Measurements from ENCODE around the gene BATF2. TPM values are rescaled to one million over a fixed set of nuclear protein-coding genes. Genes with fewer than 3 reads are reported as not detected.
A peak's percentile ranks its signal among the peaks of the same experiment; 100 is the strongest.

Gene BATF2
- total and polyA plus RNA-seq, 11 donors, result 0.87 to 33.4 (median 1.6) TPM

DNA sequence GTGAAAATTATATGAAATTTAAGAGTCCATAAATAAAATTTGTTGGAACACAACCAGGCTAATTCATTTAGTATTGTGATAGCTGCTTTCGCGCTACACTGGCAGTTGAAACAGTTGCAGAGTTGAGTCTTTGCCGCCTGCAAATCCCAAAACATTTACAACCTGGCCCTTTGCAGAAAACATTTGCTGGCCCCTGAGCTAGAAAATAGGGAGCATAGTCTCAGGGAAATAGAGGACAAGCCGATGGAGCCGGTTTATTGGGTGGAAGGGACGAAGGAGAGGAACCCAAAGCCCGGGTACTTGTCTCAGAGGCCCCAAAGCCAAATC is 43.7 kb upstream of the BATF2 start:
- no peaks in the 10 kb centered on the region for H3K27me3 ChIP-seq
- ATAC-seq (no peak), DNase-seq (no peak)
- intact Hi-C loops (cut with DNase I), result loop anchor here in 6 of 10 donors (1.0 to 5.0 kb wide), 5 partner anchors 13 to 70 kb away; partner anchors contain the start of genes CDCA5 (in 5 of the 6), ZFPL1 (in 5 of the 6), SNX15 (in 1 of the 6) and TM7SF2 (in 1 of the 6)
- 15 to 23% (median 18%) methylated on average over 7 of the region's 7 CpGs for WGBS, 4 donors
- H3K9me3 ChIP-seq, result no peaks in the 10 kb centered on the region
- H3K4me1 ChIP-seq, result peaks cover 0 to 37% (median 16%) of the 10 kb centered on the region in 12 donors
- H3K27ac ChIP-seq, result peak overlapping the region; percentile 86 to 98 (median 94)
- peaks cover 0 to 49% (median 38%) of the 10 kb centered on the region in 9 donors for H3K36me3 ChIP-seq
- peak overlapping the region; percentile 63 to 92 (median 78) for H3K4me3 ChIP-seq
- TF ChIP-seq, protein P1, sequence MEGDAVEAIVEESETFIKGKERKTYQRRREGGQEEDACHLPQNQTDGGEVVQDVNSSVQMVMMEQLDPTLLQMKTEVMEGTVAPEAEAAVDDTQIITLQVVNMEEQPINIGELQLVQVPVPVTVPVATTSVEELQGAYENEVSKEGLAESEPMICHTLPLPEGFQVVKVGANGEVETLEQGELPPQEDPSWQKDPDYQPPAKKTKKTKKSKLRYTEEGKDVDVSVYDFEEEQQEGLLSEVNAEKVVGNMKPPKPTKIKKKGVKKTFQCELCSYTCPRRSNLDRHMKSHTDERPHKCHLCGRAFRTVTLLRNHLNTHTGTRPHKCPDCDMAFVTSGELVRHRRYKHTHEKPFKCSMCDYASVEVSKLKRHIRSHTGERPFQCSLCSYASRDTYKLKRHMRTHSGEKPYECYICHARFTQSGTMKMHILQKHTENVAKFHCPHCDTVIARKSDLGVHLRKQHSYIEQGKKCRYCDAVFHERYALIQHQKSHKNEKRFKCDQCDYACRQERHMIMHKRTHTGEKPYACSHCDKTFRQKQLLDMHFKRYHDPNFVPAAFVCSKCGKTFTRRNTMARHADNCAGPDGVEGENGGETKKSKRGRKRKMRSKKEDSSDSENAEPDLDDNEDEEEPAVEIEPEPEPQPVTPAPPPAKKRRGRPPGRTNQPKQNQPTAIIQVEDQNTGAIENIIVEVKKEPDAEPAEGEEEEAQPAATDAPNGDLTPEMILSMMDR (IDR thresholded peaks at IDR 0.05), result no peak
- TF ChIP-seq POLR2A (IDR thresholded peaks at IDR 0.05), result no peak

DNA sequence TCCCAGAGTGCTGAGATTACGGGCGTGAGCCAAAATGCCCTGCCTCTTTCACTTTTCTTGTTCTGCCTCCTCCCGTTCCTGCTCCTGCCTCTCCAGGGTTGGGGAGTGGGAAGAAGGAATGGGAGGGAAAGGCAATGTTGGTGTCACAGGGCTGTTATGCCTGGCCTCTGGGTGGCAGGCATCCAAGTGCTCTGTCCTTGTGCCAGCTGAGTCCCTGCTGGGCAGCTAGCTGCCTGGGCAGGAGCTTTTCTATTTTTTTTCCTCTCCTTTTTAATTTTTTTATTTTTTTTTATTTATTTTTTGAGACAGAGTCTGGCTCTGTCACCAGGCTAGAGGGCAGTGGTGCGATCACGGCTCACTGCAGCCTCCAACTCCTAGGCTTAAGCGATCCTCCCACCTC is 40.2 kb upstream of the BATF2 start:
- H3K4me1 ChIP-seq, result peaks cover 0 to 20% (median 8%) of the 10 kb centered on the region in 12 donors
- H3K9me3 ChIP-seq, result no peaks in the 10 kb centered on the region
- WGBS, 4 donors, result 68 to 77% (median 72%) methylated on average over 6 of the region's 6 CpGs
- peak overlapping the region in 2 of 12 donors; percentile 13 to 38 for H3K27ac ChIP-seq
- ATAC-seq, result no peak
- H3K4me3 ChIP-seq, result no peak overlapping the region
- no peaks in the 10 kb centered on the region for H3K27me3 ChIP-seq
- peaks cover 0 to 75% (median 67%) of the 10 kb centered on the region in 9 donors for H3K36me3 ChIP-seq
- peak in 4 of 5 donors; percentile 54 to 74 (median 72) for DNase-seq
- intact Hi-C loops (cut with DNase I), result no loop called here
- no peak for TF ChIP-seq POLR2A (IDR thresholded peaks at IDR 0.05)
- TF ChIP-seq, protein P1 (IDR thresholded peaks at IDR 0.05), result no peak

DNA sequence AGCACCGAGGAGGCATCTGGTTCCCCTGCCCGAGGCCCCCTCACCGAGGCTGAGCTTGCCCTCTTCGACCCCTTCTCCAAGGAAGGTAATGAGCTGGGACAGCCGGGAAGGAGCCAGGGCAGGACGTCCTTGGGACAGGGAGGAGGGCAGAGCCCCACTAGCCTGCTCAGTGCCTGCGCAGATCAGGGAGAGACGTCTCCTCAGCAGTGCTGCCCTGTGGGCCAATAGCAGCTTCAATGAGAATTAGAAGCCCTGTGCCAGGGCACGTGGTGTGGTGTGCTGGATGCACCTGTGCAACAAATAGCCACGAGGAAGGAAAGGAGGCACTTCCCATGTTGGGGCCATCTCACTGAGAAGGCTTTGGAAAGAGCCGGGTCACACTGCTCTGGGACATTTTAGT is 38.8 kb upstream of the BATF2 start:
- H3K36me3 ChIP-seq, result peaks cover 3 to 87% (median 69%) of the 10 kb centered on the region in 9 donors
- peaks cover 0 to 13% (median 4%) of the 10 kb centered on the region in 12 donors for H3K4me1 ChIP-seq
- H3K27me3 ChIP-seq, result no peaks in the 10 kb centered on the region
- no peak overlapping the region for H3K27ac ChIP-seq
- H3K4me3 ChIP-seq, result no peak overlapping the region
- TF ChIP-seq, protein P1 (IDR thresholded peaks at IDR 0.05), result no peak
- no peak for TF ChIP-seq POLR2A (IDR thresholded peaks at IDR 0.05)
- DNase-seq (no peak), ATAC-seq (no peak)
- WGBS, 4 donors, result 72 to 83% (median 80%) methylated on average over 8 to 11 of the region's 11 CpGs
- no peaks in the 10 kb centered on the region for H3K9me3 ChIP-seq
- intact Hi-C loops (cut with DNase I), result no loop called here

DNA sequence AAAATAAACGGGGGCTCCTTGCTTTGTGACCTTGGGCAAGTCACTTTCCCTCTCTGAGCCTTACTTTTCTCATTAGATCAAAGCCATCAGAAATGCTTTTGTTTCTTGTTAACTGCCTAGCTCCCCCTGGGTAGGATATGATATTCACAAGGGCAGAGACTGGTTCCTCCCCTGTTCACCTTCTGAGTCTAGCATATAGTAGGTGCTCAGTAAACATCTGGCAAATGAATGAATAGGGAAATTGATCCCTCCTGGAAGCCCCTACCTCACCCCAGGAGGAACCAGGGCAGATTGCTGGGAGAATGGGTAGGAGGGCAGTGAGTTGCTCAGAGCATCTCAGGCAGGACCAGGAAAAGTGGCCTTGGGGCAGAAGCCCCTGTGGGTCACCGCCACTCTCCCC is 37.7 kb upstream of the BATF2 start:
- Histone ChIP-seq H3K9me3 (no peaks in the 10 kb centered on the region), H3K4me1 (peaks cover 0 to 8% (median 0%) of the 10 kb centered on the region in 12 donors), H3K36me3 (peaks cover 3 to 87% (median 66%) of the 10 kb centered on the region in 9 donors), H3K27ac (no peak overlapping the region), H3K27me3 (no peaks in the 10 kb centered on the region), H3K4me3 (no peak overlapping the region)
- 95 to 97% (median 96%) methylated on average over 2 of the region's 2 CpGs for WGBS, 4 donors
- no peak for TF ChIP-seq POLR2A (IDR thresholded peaks at IDR 0.05)
- TF ChIP-seq, protein P1 (IDR thresholded peaks at IDR 0.05), result no peak
- intact Hi-C loops (cut with DNase I), result no loop called here
- ATAC-seq (no peak), DNase-seq (no peak)
